GM10266 (cell line): ENCODE results near the gene YIF1A.

ENCODE experiments used
- DNase-seq: peaks from one replicate; pipeline ENCODE4 v3.0.0; 2012; ENCODE audit errors: extremely low spot score
- CTCF ChIP-seq: IDR thresholded peaks from 2 replicates; pipeline ENCODE4 v1.5.1; 2012; ENCODE audit warnings: mild to moderate bottlenecking, low read depth; ENCODE audit not compliant: control insufficient read depth, insufficient read depth; ENCODE audit errors: missing control alignments

Gene YIF1A

GRCh38 chr11:66268244-66268951, 20.5 kb downstream of the YIF1A start, which contains the start of gene RAB1B:
TSS of gene RAB1B (plus strand) at chr11:66268639. CDS start at chr11:66268680, 41 bp downstream.
- TF ChIP-seq CTCF = no peak
- peak; percentile 99 for DNase-seq

DNA sequence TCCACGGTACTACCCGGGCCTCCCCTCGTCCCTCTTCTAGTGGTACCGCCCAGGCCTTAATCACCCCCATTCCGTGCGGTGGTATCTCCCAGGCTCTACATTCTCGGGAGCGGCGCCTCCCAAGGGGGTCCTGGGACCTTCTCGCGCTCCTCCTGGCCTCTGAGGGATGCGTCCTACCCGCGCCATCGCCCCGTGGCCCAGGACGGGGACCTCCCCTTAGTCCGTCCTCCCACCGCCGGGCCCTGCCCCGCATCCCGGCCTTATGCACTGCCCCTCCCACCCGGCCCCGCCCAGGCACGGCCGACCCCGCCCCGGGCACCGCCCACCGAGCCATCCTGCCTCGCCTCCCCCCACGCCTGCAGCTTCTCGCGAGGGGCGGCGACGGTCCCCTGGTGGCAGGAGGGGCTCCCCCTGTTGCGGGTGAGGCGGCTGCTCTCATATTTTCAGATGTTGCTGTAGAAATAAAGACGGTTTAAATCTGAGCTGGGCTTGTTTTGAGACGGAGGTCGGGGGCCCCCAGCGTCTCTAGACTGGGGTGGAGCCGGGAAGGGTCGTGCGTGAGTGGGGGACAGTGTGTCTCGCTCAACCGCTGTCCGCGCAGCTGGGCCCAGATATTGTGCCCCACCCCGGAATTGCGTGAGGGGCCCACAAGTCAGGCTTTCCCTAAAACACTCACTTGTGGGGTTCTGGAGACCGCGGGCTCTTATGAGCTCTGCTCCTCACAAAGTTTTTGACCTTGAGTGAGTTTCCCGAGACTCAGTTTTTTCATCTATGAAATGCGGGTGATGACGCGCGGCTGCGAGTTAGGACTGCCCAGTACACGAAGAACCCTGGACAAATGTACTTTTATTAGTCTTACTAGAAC, 21.3 kb downstream of the YIF1A start:
- DNase-seq = peak; percentile 95
- no peak for TF ChIP-seq CTCF

GRCh38 chr11:66267039-66267378, 21.9 kb downstream of the YIF1A start:
- no peak for DNase-seq
- no peak for TF ChIP-seq CTCF

GRCh38 chr11:66266378-66267038, 22.4 kb downstream of the YIF1A start:
- no peak for TF ChIP-seq CTCF
- no peak for DNase-seq

GRCh38 chr11:66265531-66266377, 23.2 kb downstream of the YIF1A start:
- TF ChIP-seq CTCF = no peak
- DNase-seq = no peak

DNA sequence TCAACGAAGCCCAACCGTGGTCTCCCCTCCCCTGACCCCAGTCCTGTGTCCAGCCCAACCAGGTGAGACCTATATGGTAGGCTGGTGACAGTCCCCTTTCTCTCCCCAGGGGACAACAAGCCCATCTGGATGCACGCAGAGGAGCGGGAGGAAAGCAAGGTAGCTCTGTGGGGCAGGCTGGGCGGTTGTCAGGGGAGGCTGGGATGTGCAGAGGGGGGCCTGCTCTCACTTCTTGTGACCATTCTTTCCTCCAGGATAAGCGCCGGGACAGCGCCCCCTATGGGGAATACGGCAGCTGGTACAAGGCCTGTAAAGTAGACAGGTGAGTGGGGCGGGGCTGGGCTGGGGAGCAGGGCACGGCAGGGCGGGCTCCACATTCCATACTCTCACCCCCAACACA, 24.0 kb downstream of the YIF1A start:
- DNase-seq = no peak
- peak; percentile 36 for TF ChIP-seq CTCF
